ENCODE results near the gene CAV2.

The CAV2 gene

GRCh38 chr7:116546916-116547315, 47.4 kb downstream of the CAV2 start:
- DNase-seq (ENCODE audit: low read depth) = no peak

GRCh38 chr7:116547347-116547746, 47.8 kb downstream of the CAV2 start:
- no peak for DNase-seq (ENCODE audit: low read depth)

GRCh38 chr7:116548506-116548905, 49.0 kb downstream of the CAV2 start:
- no peak for DNase-seq (ENCODE audit: low read depth)

GRCh38 chr7:116549370-116549769, 49.8 kb downstream of the CAV2 start:
- no peak for DNase-seq (ENCODE audit: low read depth)

- DNase-seq (ENCODE audit: low read depth) = no peak
Observed at GRCh38 chr7:116551692-116552091, 52.2 kb downstream of the CAV2 start.

GRCh38 chr7:116552602-116553001, 53.1 kb downstream of the CAV2 start:
- DNase-seq (ENCODE audit: low read depth) = no peak

- DNase-seq (ENCODE audit: low read depth) = no peak
Observed at GRCh38 chr7:116553168-116553964, 53.8 kb downstream of the CAV2 start.

- DNase-seq (ENCODE audit: low read depth) = no peak
Observed at GRCh38 chr7:116554436-116554835, 54.9 kb downstream of the CAV2 start.

- DNase-seq (ENCODE audit: low read depth) = no peak
Observed at GRCh38 chr7:116554911-116555310, 55.4 kb downstream of the CAV2 start.

GRCh38 chr7:116557066-116557585, 57.6 kb downstream of the CAV2 start:
- DNase-seq (ENCODE audit: low read depth) = no peak

GRCh38 chr7:116557901-116558300, 58.4 kb downstream of the CAV2 start:
- DNase-seq (ENCODE audit: low read depth) = no peak

All from stimulated activated CD8-positive, alpha-beta memory T cell treated with anti-CD3 and anti-CD28 coated beads, Interleukin-7, amount 100 ng/mL, for 24 hours (primary cell).